Ureter (tissue), 1 donor: Measurements from ENCODE around the gene RIPPLY3. TPM values are rescaled to one million over a fixed set of nuclear protein-coding genes. Genes with fewer than 3 reads are reported as not detected.

Experiments
- DNase-seq: peaks from one replicate; pipeline ENCODE4 v3.0.0-alpha.2; 2020; ENCODE audit warnings: low spot score
- total RNA-seq: library from RNA; stranded (reverse); gene quantifications from one replicate; pipeline ENCODE4 v1.2.4, GENCODE V29; 2023
- donor health status: DM: yes; HTN: yes; CAD: no.

The RIPPLY3 gene
- total RNA-seq: 0.18 TPM

- no peak for DNase-seq
Measured at GRCh38 chr21:37006486-37007291, at the start of gene RIPPLY3. RIPPLY3 (plus strand) TSS chr21:37006702; CDS start chr21:37006773, 71 bp downstream.

GRCh38 chr21:36959020-36959835 is 47.3 kb upstream of the RIPPLY3 start:
- DNase-seq: no peak

- no peak for DNase-seq
Measured at GRCh38 chr21:36960676-36961284, 45.7 kb upstream of the RIPPLY3 start.

GRCh38 chr21:36962098-36962780 is 44.3 kb upstream of the RIPPLY3 start:
- DNase-seq: no peak

- no peak for DNase-seq
Measured at GRCh38 chr21:36964398-36964797, 42.1 kb upstream of the RIPPLY3 start.

- no peak for DNase-seq
Measured at GRCh38 chr21:36964827-36965719, 41.4 kb upstream of the RIPPLY3 start.

GRCh38 chr21:36965720-36966065 is 40.8 kb upstream of the RIPPLY3 start:
- no peak for DNase-seq

GRCh38 chr21:36966066-36966820 is 40.3 kb upstream of the RIPPLY3 start, which contains the start of gene HLCS:
HLCS (minus strand) TSS chr21:36966669; CDS start chr21:36966638, 31 bp downstream.
- peak; percentile 71 for DNase-seq

GRCh38 chr21:36966821-36967768 is 39.4 kb upstream of the RIPPLY3 start:
- no peak for DNase-seq

- no peak for DNase-seq
Measured at GRCh38 chr21:36968414-36968813, 38.1 kb upstream of the RIPPLY3 start.

GRCh38 chr21:36968976-36969375 is 37.5 kb upstream of the RIPPLY3 start:
- DNase-seq: no peak

- DNase-seq: no peak
Measured at GRCh38 chr21:36973986-36974850, 32.3 kb upstream of the RIPPLY3 start.

GRCh38 chr21:36974851-36975192 is 31.7 kb upstream of the RIPPLY3 start:
- no peak for DNase-seq

GRCh38 chr21:36976228-36976861 is 30.2 kb upstream of the RIPPLY3 start:
- no peak for DNase-seq

GRCh38 chr21:36976882-36977651 is 29.4 kb upstream of the RIPPLY3 start:
- DNase-seq: no peak

GRCh38 chr21:36980280-36981048 is 26.0 kb upstream of the RIPPLY3 start:
- DNase-seq: no peak
